GM10847 (cell line): ENCODE measurements around the gene FIBCD1.

Source experiments
- POLR2A ChIP-seq: IDR thresholded peaks from 2 replicates; pipeline ENCODE4 v1.6.1; 2011; ENCODE audit not compliant: insufficient read length; ENCODE audit errors: extremely low read depth

FIBCD1 gene

DNA sequence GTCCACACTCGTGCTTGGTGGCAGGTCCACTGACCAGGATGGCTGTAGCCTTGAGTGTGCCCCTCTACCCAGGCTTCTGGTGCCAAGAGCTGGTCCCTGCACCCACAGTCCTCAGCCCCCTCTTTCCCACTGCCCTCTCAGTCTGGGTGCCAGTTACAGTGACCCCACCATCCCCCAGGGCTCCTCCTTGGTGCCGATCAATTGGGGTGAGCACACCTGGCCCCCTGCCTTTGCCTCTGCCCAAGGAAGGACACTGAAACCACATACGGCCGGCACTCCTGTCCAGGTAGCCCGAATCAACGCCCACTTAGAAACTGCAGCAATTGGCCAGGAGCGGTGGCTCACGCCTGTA, 24.0 kb downstream of the FIBCD1 start:
- no peak for TF ChIP-seq POLR2A

- TF ChIP-seq POLR2A: no peak
Observed at GRCh38 chr9:130914417-130915095, 24.5 kb downstream of the FIBCD1 start.

DNA sequence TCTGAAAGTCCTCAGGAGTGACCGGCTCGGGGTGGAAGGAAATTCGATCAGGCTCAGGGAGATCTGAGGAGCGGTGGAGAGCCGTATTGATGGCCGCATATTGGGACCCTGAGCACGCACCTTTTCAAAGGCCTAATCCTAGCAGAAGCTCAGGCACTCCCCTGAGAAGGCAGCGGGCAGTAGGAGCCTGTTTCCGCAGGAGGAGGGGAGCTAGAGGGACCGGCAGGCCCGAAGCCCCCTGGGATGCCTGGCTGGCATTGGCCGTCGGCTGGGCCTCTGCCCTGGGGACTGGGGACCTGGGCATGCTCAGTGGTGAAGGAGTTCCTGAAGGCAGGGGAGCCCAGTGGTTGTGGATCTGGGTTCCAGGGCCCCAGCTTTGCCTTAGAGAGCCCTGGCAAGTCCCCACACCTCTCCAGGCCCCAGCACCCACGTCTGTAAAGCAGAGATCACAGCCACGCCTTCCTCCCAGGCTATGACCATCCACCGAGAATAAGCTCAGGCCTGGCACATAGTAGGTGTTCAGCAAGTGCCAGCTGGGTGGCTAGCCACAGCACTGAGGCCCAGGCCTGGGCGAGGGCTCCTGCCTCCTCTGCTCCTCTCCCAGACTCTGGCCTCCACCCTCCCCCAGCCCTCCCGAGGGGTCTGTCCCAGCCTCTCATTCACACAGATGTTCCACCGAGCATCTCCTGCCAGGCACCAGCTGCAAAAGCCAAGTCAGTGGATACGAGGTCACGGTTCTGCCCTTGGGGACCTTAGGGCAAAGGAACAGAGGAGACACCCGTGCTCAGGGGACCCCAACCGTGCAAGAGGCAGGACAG, 25.2 kb downstream of the FIBCD1 start:
- TF ChIP-seq POLR2A: no peak

DNA sequence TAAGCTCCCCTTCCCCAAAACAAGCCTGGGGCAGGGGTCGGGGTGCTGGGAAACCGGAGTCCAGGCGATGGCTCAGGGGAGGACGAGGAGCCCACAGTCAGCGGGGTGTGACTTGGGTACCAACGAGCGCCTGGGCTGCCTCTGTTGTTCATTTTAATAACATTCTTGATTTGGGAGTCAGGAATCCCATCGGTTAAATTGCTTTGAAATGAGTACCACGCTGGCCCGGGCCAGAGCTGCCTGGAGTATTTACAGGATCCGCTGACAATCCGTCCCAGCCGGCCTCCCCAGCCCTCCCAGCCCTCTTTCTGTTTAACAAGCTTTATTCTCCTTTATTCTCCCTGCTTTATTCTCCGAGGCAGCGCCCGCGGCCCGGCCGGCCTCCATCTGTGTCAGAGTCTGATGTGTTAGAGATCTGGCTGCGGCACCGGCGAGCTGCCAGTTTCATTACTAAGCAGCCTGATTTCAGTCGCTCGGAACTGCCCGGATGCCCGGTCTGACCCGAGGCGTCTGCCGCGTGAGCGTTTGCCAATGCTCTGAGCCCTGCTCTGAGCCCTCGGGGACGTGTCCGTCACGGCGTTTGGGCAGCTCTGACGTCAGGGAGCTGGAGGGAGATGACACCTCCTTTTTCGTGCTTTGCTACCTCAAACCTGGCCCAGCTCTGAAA, 26.0 kb downstream of the FIBCD1 start:
- no peak for TF ChIP-seq POLR2A

DNA sequence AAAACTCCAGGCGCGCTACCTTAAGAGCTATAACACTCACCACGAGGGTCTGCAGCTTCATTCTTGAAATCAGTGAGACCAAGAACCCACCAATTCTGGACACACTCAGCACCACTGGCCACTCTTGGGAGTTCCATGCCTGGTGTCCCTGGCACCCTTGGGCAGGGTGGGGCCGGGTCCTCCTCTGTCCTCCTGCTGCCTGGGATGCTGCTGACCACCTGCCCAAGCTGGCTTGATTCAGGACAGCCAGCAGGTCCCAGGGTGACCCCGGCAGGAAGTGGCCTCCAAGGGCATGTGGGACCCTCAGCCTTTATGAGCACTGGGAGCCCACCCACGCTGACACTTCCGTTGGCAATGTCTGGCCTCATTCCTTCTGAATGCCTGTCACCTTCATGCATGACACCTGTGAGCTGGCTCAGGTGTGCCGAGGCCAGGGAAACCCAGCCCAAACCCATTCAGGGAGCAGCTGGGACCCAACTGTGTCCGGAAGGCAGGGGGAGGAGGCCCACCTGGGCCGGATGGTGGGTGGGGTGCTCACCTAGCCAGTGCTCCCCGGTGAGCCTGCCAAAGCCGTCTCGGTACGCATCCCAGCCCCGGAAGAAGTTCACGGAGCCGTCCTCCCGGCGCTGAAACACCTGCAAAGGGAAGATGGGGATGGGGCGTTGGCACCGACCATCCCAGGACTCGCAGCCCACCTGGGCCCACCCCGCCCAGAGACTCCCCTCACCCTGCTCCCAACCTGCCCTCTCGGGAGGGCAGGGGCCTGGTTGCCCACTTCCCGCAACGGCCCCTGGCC, 27.6 kb downstream of the FIBCD1 start:
- no peak for TF ChIP-seq POLR2A

DNA sequence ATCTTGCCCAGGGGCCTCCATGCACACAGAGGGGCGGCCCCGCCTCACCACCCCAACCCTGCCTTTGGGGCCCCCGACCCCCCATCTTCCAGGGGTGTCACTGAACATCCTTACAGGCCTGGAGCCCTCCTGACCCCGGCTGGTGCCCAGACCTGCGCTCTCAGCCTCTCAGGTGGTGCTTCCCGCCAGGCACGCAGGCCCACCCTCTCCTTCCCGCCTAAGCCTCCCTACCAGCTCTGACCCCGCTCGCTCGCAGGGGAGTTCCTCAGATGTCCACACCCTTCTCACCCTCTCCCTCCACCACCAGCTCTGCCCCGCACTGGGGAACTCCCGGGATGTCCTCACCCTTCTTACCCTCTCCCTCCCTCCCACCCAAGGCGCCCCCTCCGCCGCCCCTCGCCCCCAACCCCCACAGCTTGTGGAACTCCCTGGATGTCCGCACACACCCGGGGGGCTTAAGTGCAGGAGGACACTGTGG, 30.1 kb downstream of the FIBCD1 start:
- TF ChIP-seq POLR2A: no peak

GRCh38 chr9:130908146-130908877, 30.7 kb downstream of the FIBCD1 start:
- TF ChIP-seq POLR2A: no peak

DNA sequence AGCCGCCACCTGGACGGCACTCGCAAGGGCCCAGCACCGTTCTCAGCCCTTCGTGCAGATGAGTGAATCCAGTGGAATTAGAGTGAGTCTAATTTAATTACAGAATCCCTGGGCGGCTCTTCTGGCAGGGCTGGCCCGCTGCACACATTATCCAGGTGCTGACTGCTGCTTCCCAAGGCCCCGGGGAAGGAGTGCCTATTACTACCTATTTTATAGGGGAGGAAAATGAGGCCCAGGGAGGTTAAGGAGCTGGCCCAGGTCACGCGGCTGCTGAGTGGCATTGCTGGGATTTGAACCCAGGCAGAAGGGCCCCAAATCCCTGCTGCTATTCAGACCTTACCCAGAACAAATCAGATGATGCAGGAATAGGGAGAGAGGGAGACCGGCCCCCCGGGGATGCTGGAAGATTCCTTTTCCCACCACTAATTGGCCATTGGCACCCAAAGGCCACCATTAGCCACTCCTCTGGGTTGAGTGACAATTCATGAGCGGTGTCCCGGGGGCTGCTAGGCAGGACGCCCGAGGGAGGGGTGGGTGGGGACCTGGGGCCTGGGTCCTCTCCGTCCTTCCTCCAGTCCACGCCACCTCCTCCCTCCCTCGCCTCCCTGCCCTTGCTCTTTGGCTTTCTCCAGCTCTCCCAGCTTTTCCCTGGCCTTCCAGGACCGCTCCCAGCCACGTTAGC, 32.2 kb downstream of the FIBCD1 start:
- TF ChIP-seq POLR2A: no peak

DNA sequence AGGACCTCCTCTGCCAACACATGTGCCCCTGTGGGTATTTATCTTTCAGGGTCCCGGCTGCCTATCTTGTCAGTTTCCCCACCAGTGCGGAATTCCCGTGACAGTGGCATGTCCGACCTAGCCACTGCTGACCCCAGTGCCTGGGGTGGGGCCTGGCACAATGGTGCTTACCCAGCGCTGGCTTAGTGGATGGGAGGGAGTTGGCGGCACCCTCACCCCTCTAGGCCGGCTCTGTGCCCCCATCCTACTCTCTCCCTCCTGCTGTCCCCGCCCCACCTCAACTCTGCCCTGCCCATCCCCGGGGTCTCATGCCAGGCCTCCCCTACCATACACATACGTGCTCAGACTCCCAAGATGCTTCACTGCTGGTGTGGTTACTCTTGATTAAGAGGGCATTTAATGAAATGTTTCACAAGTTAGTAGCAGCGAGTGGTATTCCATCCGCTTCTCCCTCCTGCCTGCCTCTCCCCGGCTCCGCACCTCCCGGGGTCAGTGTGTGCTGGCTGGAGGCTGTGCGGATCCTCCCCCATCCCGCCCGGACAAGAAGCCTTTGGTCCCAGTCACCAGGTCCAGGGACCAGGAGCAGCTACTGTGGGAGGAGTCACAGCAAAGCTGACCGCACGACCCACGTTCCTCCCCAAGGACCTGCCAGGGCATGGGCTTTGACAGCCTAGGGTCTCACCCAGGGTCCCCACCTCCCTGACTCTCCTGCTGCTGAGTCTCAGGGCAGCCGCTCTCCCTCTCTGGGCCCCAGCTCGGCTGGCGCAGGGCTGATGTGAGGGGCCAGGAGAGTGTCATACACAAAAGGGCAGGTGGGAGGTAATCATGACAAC, 32.9 kb downstream of the FIBCD1 start:
- no peak for TF ChIP-seq POLR2A

- TF ChIP-seq POLR2A: no peak
Observed at GRCh38 chr9:130905125-130905901, 33.7 kb downstream of the FIBCD1 start.

DNA sequence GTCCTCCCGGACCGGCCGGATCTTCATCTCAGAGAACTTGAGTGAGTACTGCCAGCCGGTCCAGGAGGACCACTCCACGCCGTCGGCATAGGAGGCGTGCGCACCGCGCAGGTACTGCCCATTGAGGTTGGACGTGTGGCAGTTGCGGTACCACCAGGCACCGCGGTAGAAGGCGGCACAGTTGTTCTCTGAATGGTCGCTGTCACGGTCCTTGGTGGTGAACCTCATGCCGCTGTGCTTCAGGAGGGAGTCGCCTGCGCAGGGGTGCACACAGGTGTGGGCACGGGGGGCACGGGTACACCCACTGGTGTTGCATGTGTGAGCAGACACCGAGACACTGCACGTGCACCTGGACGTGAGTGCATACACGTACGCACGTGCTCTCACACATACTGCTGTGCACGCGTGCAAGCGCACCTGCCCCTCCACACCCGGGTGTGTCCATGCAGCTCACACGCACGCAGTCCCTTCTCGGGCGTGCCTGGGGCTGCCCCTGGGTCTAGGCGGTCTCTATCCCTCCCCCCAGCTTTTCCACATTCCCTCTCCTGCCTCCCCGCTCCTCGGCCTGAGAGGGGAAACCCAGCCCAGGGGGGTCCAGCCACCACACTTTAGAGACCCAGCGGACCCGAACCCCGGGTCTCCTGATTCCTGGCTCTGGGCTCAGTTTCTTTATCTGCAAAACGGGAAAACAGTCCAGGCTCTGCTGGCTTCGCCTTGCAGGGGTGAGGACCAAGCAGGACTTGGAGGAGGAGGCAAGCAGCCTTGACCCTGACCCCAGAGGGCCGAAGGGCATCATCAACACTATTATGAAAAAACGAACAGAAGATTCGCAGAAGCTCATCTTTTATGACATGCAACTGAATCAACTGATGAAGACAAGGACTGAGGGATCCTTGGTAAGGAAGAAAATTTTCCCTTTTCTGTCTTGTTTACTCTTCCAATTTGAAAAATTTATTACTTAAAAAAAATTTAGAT, 34.7 kb downstream of the FIBCD1 start:
- no peak for TF ChIP-seq POLR2A
